SJCRH30 (cell line): ENCODE measurements around the gene APBA2. TPM values are rescaled to one million over a fixed set of nuclear protein-coding genes. Genes with fewer than 3 reads are reported as not detected.
"Not testable (repeated sequence)": the region's sequence is repeated elsewhere in the genome, so short reads cannot be mapped to it uniquely, and the experiment has no call there.

Experiments used
- DNase-seq, 2 experiments: peaks; one replicate each; pipeline ENCODE4 v3.0.0-alpha.2; 2015 to 2020
- H3K27ac ChIP-seq: fragments of 250-450 bp; sonication (Bioruptor Pico); 2 replicates; pipeline ENCODE4 v1.5.1; 2020; ENCODE audit warnings: mild to moderate bottlenecking, moderate library complexity
- H3K27me3 ChIP-seq: fragments of 250-450 bp; sonication (Bioruptor Pico); 2 replicates; pipeline ENCODE4 v1.5.1; 2020; ENCODE audit warnings: mild to moderate bottlenecking, moderate library complexity
- H3K36me3 ChIP-seq: fragments of 250-450 bp; sonication (Bioruptor Pico); 2 replicates; pipeline ENCODE4 v1.5.1; 2020; ENCODE audit warnings: mild to moderate bottlenecking, moderate library complexity
- H3K4me1 ChIP-seq: fragments of 250-450 bp; sonication (Bioruptor Pico); 2 replicates; pipeline ENCODE4 v1.5.1; 2020; ENCODE audit warnings: mild to moderate bottlenecking, moderate library complexity
- H3K4me3 ChIP-seq: fragments of 250-450 bp; sonication (Bioruptor Pico); 2 replicates; pipeline ENCODE4 v1.5.1; 2020; ENCODE audit warnings: mild to moderate bottlenecking, moderate library complexity
- H3K9me3 ChIP-seq: fragments of 250-450 bp; sonication (Bioruptor Pico); replicated peaks from 2 replicates; pipeline ENCODE4 v1.5.1; 2020; ENCODE audit warnings: mild to moderate bottlenecking, moderate library complexity
- total RNA-seq: library from RNA; depleted of rRNA; stranded (reverse); fragments of >200 nt; shearing (Covaris generic); gene quantifications from 2 replicates; pipeline ENCODE4 v1.2.3, GENCODE V29; 2014; rRNA removed

The APBA2 gene
- total RNA-seq = 11.1 and 11.9 TPM in 2 replicates

DNA sequence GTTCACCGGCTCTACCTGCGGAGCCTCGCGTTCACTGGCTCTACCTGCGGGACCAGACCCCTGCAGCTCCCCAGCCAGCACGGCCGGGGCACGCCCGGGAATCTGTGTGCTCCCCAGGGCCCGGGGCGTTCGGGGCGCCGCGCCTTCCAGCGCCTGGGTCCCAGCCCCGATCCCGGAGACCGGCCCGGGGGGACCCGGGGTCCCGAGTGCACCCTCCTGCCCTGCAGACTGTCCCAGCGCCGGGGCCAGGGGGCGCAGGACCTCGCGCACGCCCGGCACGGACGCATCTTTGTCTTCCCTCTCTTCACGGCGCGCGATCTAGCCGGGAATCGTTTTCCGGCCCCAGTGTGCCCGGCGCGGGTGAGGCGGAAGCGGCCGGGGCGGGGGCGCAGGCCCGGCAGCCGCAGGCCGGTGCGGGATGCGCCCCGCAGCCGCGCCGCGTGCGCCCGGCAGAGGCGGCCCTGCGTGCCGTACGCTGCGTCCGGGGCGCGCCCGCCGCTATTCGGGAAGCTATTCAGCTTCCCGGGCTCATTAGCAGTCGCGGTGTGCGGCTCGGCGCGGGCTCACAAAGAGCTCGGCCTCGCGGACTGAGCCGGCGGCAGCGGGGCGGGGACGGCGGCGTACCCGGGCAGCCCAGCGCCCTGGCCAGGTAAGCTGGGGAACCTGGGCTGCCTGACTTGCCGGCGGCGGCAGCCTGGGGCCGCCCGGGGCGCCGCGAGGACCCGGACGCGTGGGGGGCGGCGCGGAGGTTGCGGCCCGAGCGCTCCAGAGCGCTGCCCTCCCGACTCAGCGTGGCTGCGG, at the start of gene APBA2:
Gene APBA2, plus strand, starts transcription at position 345 of the 801 bp plus-strand sequence. CDS start 167,911 bp downstream, outside the sequence.
- H3K9me3 ChIP-seq = no peaks in the 10 kb centered on the region
- H3K4me3 ChIP-seq = peak within 1 kb of the TSS; percentile 64
- no peaks in the 10 kb centered on the region for H3K4me1 ChIP-seq
- peak; percentile 22 to 35 for DNase-seq
- no peaks in the 10 kb centered on the region for H3K36me3 ChIP-seq
- H3K27ac ChIP-seq = no peak within 1 kb of the TSS
- no peaks in the 10 kb centered on the region; the same call in 1 of the 2 replicates for H3K27me3 ChIP-seq

DNA sequence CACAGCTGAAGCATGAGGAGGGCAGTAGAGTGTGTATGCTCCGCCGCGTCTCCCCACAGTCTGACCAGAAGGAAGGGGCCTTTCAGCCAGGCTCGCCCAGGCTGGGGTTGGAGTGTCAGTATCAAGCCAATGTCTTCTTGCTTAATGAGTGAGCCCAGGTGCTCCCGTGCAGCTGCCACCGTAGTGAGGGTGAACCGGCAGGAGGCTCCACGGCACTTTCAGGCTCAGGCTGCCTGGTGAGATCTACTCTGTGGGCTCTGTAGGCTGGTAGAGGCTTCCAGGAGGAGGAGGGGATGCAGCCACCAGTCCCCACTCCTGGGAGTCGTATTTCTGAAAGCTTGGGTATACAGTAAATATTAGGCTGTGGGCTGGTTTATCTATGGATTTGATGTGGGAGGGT, 45.5 kb upstream of the APBA2 start:
- DNase-seq, H3K4me1 ChIP-seq, H3K4me3 ChIP-seq, H3K36me3 ChIP-seq, H3K27ac ChIP-seq, H3K27me3 ChIP-seq, H3K9me3 ChIP-seq: not testable (repeated sequence)

DNA sequence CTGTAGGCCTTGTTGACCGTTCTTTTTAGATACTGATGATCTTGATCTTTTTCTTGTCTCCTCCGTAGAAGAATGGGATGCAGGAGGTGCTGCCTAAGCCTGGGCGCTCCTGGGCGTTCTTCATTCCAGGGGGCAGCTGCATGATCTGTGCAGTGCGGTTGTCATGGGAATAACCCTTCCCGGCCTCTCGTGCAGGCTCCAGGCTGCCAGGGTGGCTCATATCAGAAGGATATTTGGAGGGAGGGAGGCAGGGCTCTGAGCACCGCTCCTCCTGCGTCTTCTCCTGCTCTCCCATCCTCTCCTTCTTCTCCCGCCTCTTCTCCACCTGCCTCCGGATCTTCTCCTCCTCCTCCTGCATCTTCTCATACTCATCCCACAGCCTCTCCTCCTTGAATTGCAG, 43.6 kb upstream of the APBA2 start:
- H3K9me3 ChIP-seq, DNase-seq, H3K4me1 ChIP-seq, H3K27me3 ChIP-seq, H3K4me3 ChIP-seq, H3K27ac ChIP-seq, H3K36me3 ChIP-seq: not testable (repeated sequence)

DNA sequence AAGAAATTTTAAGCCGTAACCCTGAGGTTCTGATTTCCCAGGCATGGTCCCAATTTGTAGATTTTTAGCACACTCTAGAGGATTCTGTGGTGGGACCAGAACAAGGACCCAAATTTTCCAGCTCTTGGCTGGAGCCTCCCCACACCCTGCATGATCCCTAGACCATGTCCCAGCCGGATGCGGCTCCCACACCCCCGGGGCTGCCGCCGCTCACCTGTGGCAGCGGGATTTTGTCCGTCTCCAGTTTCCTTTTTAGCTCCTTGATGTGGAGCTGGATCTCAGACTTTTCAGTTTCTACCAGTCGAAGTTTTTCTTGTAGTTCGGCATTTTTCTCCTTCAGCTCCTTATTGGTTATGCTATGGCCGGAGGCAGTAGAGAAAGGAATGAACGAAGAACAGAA, 42.3 kb upstream of the APBA2 start:
- H3K36me3 ChIP-seq, H3K4me1 ChIP-seq, H3K27ac ChIP-seq, H3K4me3 ChIP-seq, DNase-seq, H3K27me3 ChIP-seq, H3K9me3 ChIP-seq: not testable (repeated sequence)

DNA sequence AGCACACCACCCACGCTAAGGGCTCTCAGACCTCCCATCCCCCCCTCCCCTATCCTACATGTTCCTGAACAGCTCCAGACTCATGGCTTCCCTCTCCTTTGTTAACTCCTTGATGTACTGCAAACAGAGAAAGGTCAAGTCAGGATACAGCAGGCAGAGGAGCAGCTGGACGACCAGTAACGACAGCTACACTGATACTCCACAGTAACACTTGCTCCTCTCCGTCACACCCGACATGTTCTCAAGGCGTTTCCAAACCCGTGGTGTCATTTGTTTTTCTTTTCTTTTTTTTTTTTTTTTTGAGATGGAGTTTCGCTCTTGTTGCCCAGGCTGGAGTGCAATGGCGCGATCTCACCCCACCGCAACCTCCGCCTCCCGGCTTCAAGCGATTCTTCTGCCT, 41.6 kb upstream of the APBA2 start:
- not testable (repeated sequence) for H3K4me1 ChIP-seq, H3K4me3 ChIP-seq, H3K27me3 ChIP-seq, H3K36me3 ChIP-seq, H3K27ac ChIP-seq, H3K9me3 ChIP-seq
- DNase-seq = peak; percentile 51 to 69

DNA sequence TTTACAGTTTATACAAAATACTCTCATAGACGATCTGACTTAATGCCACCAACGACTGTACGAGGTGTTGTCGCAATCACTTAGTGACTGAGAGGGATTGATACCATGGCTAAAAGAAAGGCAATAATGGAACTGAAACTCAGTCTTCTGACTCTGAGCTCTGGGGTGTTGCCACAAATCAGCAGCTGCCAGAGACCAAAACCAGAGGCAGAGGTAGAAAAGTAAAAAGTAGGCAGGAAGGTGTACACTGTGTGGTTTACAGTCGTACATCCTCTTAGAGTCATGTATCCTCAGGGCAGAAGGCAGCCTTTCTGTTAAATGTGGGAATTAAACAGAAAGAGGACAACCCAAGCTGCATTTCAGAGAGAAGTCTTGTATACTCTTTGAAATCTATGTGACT, 38.5 kb upstream of the APBA2 start:
- not testable (repeated sequence) for H3K4me1 ChIP-seq, H3K4me3 ChIP-seq, H3K27ac ChIP-seq, H3K9me3 ChIP-seq, H3K27me3 ChIP-seq, H3K36me3 ChIP-seq, DNase-seq

DNA sequence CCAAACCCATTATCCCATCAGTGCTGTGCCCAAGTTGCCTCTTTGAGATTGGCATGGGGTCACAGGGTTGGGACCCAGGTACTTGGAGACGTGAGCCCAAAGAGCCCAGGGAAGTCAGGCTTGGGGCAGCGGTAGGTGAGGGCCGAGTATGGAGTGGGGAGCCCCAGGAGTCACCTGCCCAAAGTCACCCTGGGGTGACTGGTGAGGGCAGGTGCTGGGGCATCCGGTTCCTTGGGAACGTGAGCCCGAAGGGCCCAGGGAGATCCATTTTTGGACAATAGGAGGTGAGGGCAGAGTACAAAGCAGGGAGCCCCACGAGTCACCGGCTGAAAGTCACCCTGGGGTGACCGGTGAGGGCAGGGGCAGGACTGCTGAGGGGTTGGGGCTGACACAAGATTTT, 37.8 kb upstream of the APBA2 start:
- H3K27ac ChIP-seq, H3K27me3 ChIP-seq, DNase-seq, H3K9me3 ChIP-seq, H3K4me3 ChIP-seq, H3K36me3 ChIP-seq, H3K4me1 ChIP-seq: not testable (repeated sequence)

DNA sequence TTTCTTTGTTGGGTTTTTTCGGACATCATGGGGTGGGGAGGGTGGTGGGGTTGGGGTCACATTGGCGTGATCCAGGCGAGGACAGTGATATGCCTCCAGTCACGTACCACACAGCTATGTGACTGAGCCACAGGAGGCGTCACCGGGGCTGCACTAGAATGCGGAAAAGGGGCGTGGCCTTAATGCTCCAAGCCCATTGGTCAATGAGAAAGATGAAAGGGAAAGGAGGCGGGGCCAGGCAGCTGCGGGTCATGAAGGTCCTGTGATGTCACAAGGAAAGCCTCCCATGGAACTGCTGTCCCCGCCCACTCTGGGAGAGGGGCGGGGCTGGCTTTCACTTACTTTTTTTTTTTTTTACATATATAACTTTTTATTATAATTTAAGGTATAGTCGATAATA, 37.3 kb upstream of the APBA2 start, which contains the start of gene GOLGA6L7:
Gene GOLGA6L7, minus strand, starts transcription at position 124 of the 400 bp plus-strand sequence. Its CDS starts 95 bp downstream, at position 29.
- H3K9me3 ChIP-seq, H3K27ac ChIP-seq, DNase-seq, H3K4me1 ChIP-seq, H3K36me3 ChIP-seq, H3K4me3 ChIP-seq, H3K27me3 ChIP-seq: not testable (repeated sequence)

DNA sequence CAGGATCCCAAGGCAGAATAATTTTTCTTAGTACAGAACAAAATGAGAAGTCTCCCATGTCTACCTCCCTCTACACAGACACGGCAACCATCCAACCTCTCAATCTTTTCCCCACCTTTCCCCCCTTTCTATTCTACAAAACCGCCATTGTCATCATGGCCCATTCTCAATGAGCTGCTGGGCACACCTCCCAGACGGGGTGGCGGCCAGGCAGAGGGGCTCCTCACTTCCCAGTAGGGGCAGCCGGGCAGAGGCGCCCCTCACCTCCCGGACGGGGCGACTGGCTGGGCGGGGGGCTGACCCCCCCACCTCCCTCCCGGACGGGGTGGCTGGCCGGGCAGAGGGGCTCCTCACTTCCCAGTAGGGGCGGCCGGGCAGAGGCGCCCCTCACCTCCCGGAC, 36.5 kb upstream of the APBA2 start:
- not testable (repeated sequence) for H3K4me3 ChIP-seq, H3K9me3 ChIP-seq, H3K27me3 ChIP-seq, H3K27ac ChIP-seq, DNase-seq, H3K4me1 ChIP-seq, H3K36me3 ChIP-seq

DNA sequence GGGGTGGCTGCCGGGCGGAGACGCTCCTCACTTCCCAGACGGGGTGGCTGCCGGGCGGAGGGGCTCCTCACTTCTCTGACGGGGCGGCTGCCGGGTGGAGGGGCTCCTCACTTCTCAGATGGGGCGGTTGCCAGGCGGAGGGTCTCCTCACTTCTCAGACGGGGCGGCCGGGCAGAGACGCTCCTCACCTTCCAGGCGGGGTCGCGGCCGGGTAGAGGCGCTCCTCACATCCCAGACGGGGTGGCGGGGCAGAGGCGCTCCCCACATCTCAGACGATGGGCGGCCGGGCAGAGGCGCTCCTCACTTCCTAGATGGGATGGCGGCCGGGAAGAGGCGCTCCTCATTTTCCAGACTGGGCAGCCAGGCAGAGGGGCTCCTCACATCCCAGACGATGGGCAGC, 36.0 kb upstream of the APBA2 start:
- H3K9me3 ChIP-seq, H3K27me3 ChIP-seq, H3K4me1 ChIP-seq, H3K4me3 ChIP-seq, H3K36me3 ChIP-seq, H3K27ac ChIP-seq, DNase-seq: not testable (repeated sequence)

DNA sequence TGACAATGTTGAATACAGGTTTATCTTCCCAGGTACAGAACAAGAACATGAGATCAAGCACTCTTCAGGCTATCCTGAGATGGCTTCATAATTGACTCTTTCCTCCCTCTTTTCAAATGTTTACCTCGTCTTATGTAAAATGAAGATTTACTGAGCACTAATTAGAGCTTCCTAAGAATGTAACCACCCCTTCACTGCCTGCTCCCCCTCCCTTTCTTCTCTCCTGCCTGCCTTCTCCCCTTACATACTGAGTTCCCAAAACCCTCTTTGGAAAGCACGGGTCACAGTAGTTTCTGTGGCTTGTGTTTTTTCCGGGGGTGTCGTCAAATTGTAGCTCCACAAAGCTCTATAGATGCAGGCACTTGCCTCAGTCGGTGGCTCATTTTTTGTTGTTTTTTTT, 32.1 kb upstream of the APBA2 start:
- H3K4me1 ChIP-seq, DNase-seq, H3K27ac ChIP-seq, H3K9me3 ChIP-seq, H3K36me3 ChIP-seq, H3K27me3 ChIP-seq, H3K4me3 ChIP-seq: not testable (repeated sequence)

DNA sequence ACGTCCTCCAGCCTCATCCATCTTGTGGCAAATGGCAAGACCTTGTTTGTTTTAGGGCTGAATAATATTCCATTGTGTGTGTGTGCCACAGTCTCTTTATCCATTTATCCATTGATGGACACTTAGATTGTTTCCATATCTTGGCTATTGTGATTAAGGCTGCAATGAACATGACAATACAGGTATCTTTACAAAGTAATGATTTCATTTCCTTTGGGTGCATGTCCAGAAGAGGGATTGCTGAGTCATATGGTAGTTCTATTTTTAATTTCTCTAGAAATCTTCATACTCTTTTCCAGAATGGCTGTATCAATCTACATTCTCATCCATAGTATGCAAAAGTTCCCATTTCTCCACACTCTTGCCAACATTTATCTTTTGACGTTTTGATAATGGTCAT, 31.2 kb upstream of the APBA2 start:
- H3K27me3 ChIP-seq, H3K27ac ChIP-seq, H3K4me1 ChIP-seq, H3K36me3 ChIP-seq, H3K9me3 ChIP-seq, H3K4me3 ChIP-seq, DNase-seq: not testable (repeated sequence)

DNA sequence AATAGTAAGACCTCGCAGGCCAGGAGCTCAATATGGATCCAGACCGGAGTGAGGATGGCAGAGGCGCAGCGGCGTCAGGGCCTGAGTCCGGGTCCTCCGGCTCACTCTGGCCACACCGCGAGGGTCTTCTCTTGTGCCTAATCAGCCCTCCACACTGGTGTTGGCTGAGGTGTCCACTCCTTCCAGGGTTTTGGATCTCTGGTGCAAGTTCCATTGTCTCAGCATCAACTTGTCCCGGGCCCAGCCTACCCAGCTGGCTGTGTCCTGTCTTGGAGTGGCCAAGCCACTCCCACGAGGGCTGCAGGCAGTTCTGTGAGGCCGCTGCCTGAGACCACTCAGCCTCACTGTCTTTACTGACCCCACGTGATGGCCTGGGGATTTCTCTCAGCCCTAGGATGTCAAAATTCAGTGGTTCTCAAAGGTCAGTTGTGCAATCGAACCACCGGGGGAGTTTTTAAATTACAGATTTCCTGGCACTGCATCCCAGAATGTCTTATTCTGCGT, 24.7 kb upstream of the APBA2 start:
- DNase-seq = no peak
- Histone ChIP-seq H3K36me3 (no peaks in the 10 kb centered on the region), H3K4me1 (no peaks in the 10 kb centered on the region), H3K9me3 (no peaks in the 10 kb centered on the region), H3K27me3 (no peaks in the 10 kb centered on the region), H3K27ac (no peak overlapping the region), H3K4me3 (no peak overlapping the region)

DNA sequence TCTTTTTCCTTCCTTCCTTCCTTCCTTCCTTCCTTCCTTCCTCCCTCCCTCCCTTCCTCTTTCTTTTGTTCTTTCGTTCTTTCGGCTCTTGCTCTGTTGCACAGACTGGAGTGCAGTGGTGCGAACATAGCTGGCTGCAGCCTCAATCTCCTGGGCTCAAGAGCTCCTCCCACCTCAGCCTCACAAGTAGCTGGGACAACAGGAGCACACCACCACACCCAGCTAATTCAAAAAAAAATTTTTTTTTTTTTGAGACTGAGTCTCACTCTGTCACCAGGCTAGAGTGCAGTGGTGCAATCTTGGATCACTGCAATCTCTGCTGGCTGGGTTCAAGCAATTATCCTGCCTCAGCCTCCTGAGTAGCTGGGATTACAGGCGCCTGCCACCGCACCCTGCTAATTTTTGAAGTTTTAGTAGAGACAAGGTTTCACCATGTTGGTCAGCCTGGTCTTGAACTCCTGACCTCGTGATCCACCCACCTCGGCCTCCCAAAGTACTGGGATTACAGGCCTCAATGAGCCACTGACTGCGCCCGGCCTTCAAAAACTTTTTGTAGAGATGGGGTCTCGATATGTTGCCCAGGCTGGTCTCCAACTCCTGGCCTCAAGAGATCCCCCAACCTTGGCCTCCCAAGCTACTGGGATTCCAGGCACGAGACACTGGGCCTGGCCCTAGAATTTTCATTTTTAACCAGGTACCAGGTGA, 24.0 kb upstream of the APBA2 start:
- not testable (repeated sequence) for H3K36me3 ChIP-seq, H3K4me3 ChIP-seq, H3K9me3 ChIP-seq, H3K4me1 ChIP-seq, DNase-seq, H3K27ac ChIP-seq, H3K27me3 ChIP-seq

DNA sequence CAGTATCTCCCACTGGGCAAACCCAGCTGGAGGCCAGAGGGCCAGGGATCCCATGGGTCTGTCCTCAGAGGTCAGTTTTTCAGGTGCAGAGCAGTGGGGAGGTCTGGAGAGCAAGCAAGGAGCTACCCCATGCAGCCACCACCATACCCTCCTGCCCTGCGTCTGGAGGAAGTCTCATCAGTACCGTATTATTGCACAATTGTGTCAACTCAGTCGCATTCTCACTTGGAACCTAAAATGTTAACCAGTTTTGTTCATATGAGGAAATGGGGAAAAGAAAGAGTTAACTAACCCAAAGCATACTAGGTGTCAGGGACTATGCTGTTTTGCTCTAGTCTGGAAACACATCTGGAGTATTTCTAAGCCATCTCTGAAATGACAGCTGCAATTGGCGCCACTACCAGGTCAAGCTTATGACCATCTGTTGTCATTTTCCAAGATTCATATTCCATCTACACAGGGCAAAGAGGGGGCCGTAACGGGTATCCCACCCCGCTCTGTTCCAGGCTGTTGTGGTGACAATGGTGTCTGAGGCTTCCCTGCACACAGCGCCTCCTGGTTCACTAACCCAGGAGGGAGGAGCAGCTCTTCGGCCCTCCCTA, 16.9 kb upstream of the APBA2 start:
- Histone ChIP-seq H3K4me1 (no peaks in the 10 kb centered on the region), H3K4me3 (no peak overlapping the region), H3K9me3 (no peaks in the 10 kb centered on the region), H3K27ac (no peak overlapping the region), H3K27me3 (no peaks in the 10 kb centered on the region), H3K36me3 (no peaks in the 10 kb centered on the region)
- no peak for DNase-seq
